Measurements from ENCODE around the gene PTH1R.

The PTH1R gene

DNA sequence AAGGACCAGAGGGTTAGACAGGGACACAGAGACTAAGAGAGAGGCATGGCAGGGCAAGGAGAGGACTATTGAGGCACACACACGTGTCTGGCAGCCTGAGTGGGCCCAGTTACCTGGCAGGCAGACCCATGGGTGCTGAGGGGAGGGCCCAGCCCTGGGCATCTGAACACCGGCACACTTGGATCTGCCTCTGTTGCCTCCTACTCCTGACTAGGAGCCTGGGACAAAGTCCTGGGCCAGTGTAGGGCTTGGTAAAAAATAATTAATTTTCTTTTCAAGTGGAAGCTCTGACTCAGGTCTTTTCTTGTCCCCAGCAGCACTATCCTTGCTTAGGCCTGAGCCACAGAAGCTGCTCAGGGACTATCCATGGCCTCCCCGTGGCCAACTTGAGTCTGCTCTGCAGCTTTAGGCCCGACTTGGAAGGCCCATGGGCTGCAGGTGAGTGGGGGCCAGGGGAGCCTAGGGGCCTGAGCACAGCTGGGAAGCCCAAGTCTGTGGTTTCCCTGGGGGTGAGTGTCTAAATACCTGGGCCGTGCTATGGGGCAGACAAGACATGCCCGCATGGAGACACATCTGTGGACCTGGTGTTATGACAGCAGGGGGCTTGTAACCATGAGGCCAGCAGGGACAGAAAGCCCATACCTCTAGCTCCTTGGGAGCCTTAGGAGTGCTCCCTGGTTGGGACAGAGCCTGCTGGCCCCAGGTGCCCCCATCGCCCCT lies at the start of gene PTH1R:
Gene PTH1R, plus strand, starts transcription at position 316 of the 720 bp plus-strand sequence. CDS start 5,839 bp downstream, outside the sequence.
- no peak for TF ChIP-seq JUND (IDR thresholded peaks at IDR 0.05; ENCODE audit: low read depth)
- in situ Hi-C loops (cut with HindIII; ENCODE audit: low pct_unique_long_range_greater_than_20kb, low sequenced_read_pairs) = no loop called here
- no peak for DNase-seq (ENCODE audit: low read depth in 1 of 2, low spot score in 1 of 2)

DNA sequence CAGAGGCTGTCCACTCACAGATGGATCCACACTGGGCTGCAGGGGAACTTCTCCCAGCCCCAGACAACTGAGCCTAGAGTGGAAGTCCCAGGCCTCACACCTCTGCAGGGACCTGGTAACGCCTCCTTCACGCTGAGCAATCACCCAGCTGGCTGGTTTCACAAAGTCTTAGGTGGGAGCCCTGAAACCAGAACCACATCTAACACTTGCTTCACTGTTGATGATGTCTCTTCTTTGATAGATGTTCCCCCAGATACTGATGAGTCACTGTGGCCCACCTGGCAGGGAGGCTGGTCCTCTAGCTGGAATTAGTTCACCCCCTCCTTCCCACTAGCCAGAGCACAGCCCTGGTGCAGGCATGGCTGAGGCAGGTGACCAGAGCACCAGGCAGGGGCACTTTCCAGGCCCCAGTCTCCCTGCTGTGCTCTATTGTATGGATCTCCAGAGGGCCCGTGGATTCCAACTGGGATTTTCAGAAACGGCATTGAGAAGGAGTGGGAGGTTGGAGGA lies 47.8 kb upstream of the PTH1R start:
- no peak for DNase-seq (ENCODE audit: low read depth in 1 of 2, low spot score in 1 of 2)
- in situ Hi-C loops (cut with HindIII; ENCODE audit: low pct_unique_long_range_greater_than_20kb, low sequenced_read_pairs) = no loop called here
- TF ChIP-seq JUND (IDR thresholded peaks at IDR 0.05; ENCODE audit: low read depth) = no peak

DNA sequence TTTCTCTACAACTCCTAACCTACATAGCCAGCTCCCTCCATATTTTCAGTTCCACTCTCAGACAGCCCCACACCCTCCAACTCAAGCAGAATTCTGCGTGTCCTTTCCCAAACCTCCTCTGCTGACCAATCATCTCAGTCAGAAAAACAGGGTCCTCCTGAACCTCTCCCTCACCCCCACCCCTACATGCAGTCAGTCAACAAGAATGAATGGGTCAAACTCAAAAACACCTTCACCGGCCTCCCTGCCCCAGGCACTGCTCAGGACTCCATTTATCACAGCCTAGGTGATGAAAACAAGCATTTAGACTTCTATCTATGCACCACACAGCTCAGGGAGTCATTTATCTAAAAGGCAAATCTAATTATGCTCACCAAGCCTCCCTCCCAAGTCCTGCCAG lies 46.7 kb upstream of the PTH1R start:
- no peak for DNase-seq (ENCODE audit: low read depth in 1 of 2, low spot score in 1 of 2)
- in situ Hi-C loops (cut with HindIII; ENCODE audit: low pct_unique_long_range_greater_than_20kb, low sequenced_read_pairs) = no loop called here
- TF ChIP-seq JUND (IDR thresholded peaks at IDR 0.05; ENCODE audit: low read depth) = no peak

DNA sequence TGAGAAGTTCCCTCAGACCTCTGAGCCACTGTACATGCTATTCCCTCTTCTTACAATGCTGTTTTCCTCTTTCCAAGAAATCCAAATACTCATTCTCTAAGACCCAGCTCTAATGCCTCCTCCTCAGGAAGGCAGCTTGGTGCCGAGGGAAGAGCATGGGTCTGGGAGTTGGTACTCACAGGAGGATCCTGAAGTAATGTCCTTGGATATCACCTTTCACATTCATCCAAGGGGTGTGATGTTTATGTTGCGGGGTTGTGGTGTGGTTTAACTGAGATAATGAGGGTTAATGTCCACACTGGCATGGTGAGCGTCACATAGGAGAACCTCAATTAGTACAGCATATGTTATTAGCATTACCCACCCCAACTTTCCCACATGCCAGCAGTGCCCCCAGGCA lies 46.2 kb upstream of the PTH1R start:
- in situ Hi-C loops (cut with HindIII; ENCODE audit: low pct_unique_long_range_greater_than_20kb, low sequenced_read_pairs) = no loop called here
- no peak for TF ChIP-seq JUND (IDR thresholded peaks at IDR 0.05; ENCODE audit: low read depth)
- DNase-seq (ENCODE audit: low read depth in 1 of 2, low spot score in 1 of 2) = no peak

DNA sequence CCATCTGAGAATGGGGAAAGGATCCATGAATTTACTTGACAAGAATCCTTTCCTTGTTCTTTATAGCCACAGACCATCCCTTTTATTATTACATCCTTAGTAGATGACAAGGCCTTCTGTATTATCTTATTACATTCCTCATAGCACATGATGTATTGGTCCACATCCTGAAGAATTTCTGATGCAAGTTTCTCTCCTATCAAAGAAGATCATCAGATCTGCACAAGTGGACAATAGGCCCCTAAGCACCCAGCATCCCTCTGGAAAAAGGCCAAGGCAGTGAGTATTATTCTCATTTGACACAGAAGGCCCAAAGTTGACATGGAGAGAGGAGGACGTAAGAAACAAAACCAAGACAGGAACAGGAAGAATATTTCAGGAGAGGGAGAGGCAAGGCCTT lies 45.7 kb upstream of the PTH1R start:
- no peak for TF ChIP-seq JUND (IDR thresholded peaks at IDR 0.05; ENCODE audit: low read depth)
- no peak for DNase-seq (ENCODE audit: low read depth in 1 of 2, low spot score in 1 of 2)
- in situ Hi-C loops (cut with HindIII; ENCODE audit: low pct_unique_long_range_greater_than_20kb, low sequenced_read_pairs) = no loop called here

DNA sequence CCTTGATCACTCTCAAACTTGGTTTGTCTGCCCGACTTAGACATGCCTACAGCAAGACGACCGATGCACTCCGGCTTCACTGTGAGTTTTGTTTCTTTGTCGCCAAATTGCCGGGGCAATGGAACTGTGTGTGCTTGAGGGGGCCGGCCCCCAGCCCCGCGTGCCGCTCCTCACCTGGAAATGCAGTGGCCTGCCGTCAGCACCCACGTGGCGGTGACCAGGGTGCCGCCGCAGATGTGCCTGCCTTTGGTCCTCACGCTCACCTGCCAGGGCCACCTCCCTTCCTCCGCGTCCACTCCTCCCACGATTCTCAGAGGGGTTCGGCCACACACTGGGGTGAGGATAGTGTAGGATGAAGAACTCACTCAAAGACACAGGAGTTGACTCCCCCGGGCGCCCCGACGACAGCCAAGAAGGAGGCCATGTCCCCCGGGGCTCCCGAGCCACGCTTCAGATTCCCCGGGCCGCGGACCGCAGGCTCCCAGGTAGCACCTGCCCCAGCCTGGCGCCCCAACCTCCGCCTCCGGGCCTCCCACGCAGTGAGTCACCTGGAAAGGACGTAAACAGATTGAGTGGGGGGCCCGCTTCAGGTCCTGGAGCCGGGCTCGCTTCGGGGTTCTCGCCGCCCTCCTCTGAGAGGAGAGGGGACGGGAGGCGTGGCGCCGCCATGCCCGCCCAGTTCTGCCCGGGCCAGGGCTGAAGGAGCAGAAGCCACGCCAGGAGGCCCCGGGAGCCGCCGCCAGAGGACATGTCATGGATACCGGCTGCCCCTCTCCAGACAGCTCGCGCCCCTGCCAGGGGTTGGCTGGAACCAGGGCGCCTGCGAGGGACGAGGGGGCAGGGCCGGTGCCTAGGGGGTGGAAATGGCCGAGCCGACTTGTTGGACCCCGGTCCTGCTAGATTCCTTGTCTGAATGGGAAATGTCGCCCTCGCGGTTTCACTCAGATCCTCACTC lies 43.9 kb upstream of the PTH1R start:
- in situ Hi-C loops (cut with HindIII; ENCODE audit: low pct_unique_long_range_greater_than_20kb, low sequenced_read_pairs) = no loop called here
- DNase-seq (ENCODE audit: low read depth in 1 of 2, low spot score in 1 of 2) = no peak
- no peak for TF ChIP-seq JUND (IDR thresholded peaks at IDR 0.05; ENCODE audit: low read depth)

DNA sequence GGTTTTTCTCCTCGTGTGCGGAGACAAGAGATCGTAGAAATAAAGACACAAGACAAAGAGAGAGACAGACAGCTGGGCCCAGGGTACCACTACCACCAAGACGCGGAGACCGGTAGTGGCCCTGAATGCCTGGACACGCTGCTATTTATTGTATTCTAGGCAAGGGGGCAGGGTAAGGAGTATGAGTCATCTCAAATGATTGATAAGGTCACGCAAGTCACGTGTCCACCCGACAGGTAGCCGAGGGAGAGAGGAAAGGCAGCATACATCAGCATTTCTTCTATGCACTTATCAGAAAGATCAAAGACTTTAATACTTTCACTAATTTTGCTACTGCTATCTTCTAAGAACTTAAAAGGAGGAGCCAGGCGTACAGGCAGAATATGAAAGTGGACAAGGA lies 42.5 kb upstream of the PTH1R start:
- no peak for DNase-seq (ENCODE audit: low read depth in 1 of 2, low spot score in 1 of 2)
- no peak for TF ChIP-seq JUND (IDR thresholded peaks at IDR 0.05; ENCODE audit: low read depth)
- in situ Hi-C loops (cut with HindIII; ENCODE audit: low pct_unique_long_range_greater_than_20kb, low sequenced_read_pairs) = no loop called here

DNA sequence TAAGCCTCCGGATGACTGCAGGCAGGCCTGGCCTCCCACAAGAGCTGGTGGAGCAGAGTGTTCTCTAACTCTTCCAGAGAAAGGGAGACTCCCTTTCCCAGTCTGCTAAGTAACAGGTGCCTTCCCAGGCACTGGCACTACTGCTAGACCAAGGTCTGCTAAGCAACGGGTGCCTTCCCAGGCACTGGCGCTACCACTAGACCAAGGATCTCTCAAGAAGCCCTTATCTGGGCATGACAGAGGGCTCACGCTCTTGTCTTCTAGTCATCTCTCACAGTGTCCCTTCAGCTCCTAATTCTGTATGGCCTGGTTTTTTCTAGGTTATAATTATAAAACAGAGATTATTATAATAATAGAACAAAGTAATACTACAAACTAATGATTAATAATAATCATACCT lies 42.0 kb upstream of the PTH1R start:
- no peak for TF ChIP-seq JUND (IDR thresholded peaks at IDR 0.05; ENCODE audit: low read depth)
- in situ Hi-C loops (cut with HindIII; ENCODE audit: low pct_unique_long_range_greater_than_20kb, low sequenced_read_pairs) = no loop called here

DNA sequence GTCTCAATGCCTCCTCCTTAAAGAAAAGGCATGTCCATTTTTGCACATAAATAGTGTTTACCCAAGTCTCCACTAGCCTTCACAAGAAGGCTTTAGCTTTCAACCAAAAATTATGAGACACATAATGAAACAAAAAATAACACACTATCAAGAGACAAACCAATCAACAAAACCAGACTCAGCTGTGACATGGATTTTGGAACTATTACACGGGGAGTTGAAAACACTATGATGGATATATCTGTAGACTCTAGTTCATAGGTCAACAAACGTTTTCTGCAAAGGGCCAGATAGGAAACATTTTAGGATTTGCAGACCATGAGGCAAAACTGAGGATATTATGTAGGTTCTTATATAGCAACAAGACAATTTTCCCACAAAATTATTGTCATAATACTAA lies 39.2 kb upstream of the PTH1R start:
- DNase-seq (ENCODE audit: low read depth in 1 of 2, low spot score in 1 of 2) = no peak
- TF ChIP-seq JUND (IDR thresholded peaks at IDR 0.05; ENCODE audit: low read depth) = no peak
- in situ Hi-C loops (cut with HindIII; ENCODE audit: low pct_unique_long_range_greater_than_20kb, low sequenced_read_pairs) = no loop called here

More for the DNA sequence above, 42.0 kb upstream of the PTH1R start:
- no peak for DNase-seq (ENCODE audit: low read depth in 1 of 2, low spot score in 1 of 2)

DNA sequence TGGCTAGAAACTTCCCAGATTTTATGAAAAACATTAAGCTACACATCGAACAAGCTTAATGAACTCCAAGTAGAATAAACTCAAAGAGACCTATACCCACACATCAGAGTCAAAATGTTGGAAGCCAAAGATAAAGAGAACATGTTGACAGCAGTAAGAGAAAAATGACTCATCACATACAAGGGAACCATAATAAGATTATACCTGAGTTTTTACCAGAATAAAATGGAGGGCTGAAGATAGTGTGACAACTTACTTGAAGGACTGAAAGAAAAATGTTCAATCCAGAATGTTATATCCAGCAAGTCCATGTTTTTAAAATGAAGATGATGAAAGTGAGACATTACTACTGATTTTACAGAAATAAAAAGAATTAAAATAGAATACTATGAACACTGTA lies 37.0 kb upstream of the PTH1R start:
- in situ Hi-C loops (cut with HindIII; ENCODE audit: low pct_unique_long_range_greater_than_20kb, low sequenced_read_pairs) = no loop called here
- TF ChIP-seq JUND (IDR thresholded peaks at IDR 0.05; ENCODE audit: low read depth) = no peak
- DNase-seq (ENCODE audit: low read depth in 1 of 2, low spot score in 1 of 2) = no peak

DNA sequence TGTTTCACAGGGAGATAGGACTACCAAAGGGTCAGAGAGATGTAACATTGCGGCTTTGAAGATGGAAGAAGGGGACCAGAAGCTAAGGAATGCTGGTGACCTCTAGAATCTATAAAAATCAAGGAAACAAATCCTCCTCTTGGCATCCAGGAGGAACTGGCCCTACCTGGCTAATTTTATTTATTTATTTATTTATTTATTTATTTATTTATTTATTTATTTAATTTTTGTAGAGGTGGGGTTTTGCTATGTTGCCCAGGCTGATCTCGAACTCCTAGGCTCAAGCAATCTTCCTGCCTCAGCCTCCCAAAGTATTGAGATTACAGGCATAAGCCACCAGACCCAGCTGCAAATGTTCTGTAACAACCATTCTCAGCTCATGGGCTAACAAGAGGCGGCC lies 34.0 kb upstream of the PTH1R start:
- no peak for DNase-seq (ENCODE audit: low read depth in 1 of 2, low spot score in 1 of 2)
- in situ Hi-C loops (cut with HindIII; ENCODE audit: low pct_unique_long_range_greater_than_20kb, low sequenced_read_pairs) = no loop called here
- no peak for TF ChIP-seq JUND (IDR thresholded peaks at IDR 0.05; ENCODE audit: low read depth)

DNA sequence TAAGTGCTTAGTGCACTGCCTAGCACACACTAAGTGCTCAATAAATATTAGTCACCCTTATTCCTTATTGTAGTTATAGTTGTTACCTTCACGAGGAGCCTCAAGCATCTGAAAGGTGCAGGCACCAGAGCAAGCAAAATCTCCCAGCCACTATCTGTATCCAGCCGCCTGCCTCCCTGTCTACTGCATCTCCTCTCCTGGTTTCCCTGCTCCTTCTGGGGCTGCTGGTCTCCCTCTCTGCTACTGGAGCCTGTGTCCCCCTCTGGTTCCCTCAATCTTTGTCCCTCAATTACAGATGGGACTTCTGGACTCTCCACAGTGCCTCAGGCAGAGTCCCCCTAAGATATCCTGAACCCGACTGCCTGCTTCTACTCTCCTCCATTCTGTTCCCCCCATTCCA lies 33.1 kb upstream of the PTH1R start:
- in situ Hi-C loops (cut with HindIII; ENCODE audit: low pct_unique_long_range_greater_than_20kb, low sequenced_read_pairs) = no loop called here
- no peak for DNase-seq (ENCODE audit: low read depth in 1 of 2, low spot score in 1 of 2)
- no peak for TF ChIP-seq JUND (IDR thresholded peaks at IDR 0.05; ENCODE audit: low read depth)

DNA sequence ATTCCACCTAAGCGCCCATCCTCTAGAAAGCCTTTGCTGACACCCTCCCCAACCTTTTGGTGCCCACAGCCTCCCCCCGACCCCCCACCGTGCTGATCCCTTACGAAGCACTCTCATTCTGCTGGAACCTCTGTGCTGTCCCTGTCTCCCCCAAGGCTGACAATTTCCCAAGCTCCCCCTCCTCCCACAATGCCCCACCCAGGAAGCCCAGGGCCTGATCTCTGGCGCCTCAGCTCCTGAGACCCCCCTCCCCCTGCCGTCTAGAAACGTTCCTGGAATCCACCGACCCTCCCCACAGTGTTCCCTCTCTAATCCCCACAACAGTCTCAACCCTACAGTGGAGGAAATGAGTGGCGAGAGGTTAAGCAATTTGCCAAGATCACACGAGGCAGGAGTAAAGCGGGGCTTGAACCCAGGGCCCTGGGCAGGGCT lies 32.6 kb upstream of the PTH1R start:
- DNase-seq (ENCODE audit: low read depth in 1 of 2, low spot score in 1 of 2) = no peak
- TF ChIP-seq JUND (IDR thresholded peaks at IDR 0.05; ENCODE audit: low read depth) = no peak
- in situ Hi-C loops (cut with HindIII; ENCODE audit: low pct_unique_long_range_greater_than_20kb, low sequenced_read_pairs) = no loop called here

Data from T47D (cell line).